Skeletal muscle satellite cell (primary cell): ENCODE results near the gene KRT14.
"Not testable (repeated sequence)": the region's sequence is repeated elsewhere in the genome, so short reads cannot be mapped to it uniquely, and the experiment has no call there.

Experiments used
- H3K27me3 ChIP-seq: 2 replicates; pipeline ENCODE4 v1.7.0; 2013; ENCODE audit warnings: low read length; ENCODE audit not compliant: control insufficient read depth, insufficient read depth
- H3K36me3 ChIP-seq: 2 replicates; pipeline ENCODE4 v1.7.0; 2013; ENCODE audit warnings: mild to moderate bottlenecking, control low read depth, low read length; ENCODE audit not compliant: insufficient read depth
- H3K4me1 ChIP-seq: 2 replicates; pipeline ENCODE4 v1.7.0; 2013; ENCODE audit warnings: low read length; ENCODE audit not compliant: control insufficient read depth, insufficient read depth
- H3K4me2 ChIP-seq: 2 replicates; pipeline ENCODE4 v1.7.0; 2013; ENCODE audit warnings: mild to moderate bottlenecking, low read length
- H3K4me3 ChIP-seq: 2 replicates; pipeline ENCODE4 v1.7.0; 2013; ENCODE audit warnings: low read length
- H3K9ac ChIP-seq: 2 replicates; pipeline ENCODE4 v1.7.0; 2013; ENCODE audit warnings: mild to moderate bottlenecking, low read depth, low read length, moderate library complexity
- H3K9me3 ChIP-seq: replicated peaks from 2 replicates; pipeline ENCODE4 v1.7.0; 2013; ENCODE audit warnings: mild to moderate bottlenecking, control low read depth, low read length

KRT14 gene

GRCh38 chr17:41613277-41614082 lies 26.8 kb upstream of the KRT14 start:
- no peaks in the 10 kb centered on the region for H3K9me3 ChIP-seq
- no peak overlapping the region for H3K9ac ChIP-seq
- no peak overlapping the region for H3K4me2 ChIP-seq
- no peaks in the 10 kb centered on the region for H3K36me3 ChIP-seq
- peaks cover 5% of the 10 kb centered on the region for H3K4me1 ChIP-seq
- H3K4me3 ChIP-seq = no peak overlapping the region
- H3K27me3 ChIP-seq = peaks cover 26% of the 10 kb centered on the region

GRCh38 chr17:41612376-41613160 lies 25.9 kb upstream of the KRT14 start, which contains the start of gene KRT16:
TSS of gene KRT16 (minus strand) at chr17:41612767. CDS start at chr17:41612688, 79 bp downstream.
- H3K36me3 ChIP-seq, H3K9ac ChIP-seq, H3K4me1 ChIP-seq, H3K4me2 ChIP-seq, H3K9me3 ChIP-seq, H3K4me3 ChIP-seq: not testable (repeated sequence)
- H3K27me3 ChIP-seq = peaks cover 23% of the 10 kb centered on the region

DNA sequence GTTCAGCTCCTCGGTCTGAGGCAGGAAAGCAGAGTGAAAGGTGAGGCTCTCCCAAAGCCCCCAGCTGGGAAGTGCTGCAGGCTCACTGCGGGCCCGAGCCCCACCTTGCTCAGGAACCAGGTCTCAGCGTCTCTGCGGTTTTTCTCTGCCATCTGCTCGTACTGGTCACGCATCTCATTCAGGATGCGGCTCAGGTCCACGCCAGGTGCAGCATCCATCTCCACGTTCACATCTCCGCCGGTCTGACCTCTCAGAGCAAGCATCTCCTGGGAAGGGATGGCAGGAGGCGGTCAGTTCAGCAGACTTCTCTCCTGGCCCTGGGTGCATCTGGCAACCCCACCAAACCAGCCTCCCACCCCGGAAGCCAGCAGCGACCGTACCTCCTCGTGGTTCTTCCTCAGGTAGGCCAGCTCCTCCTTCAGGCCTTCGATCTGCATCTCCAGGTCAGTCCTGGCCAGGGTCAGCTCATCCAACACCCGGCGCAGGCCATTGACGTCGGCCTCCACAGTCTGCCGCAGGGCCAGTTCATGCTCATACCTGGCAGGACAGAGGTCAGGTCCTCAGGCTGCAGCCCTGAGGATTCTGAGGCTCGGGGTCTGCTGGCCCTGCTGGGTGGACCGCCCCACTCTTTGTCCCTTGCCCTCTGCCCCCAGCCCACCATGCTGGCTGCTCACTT lies 24.4 kb upstream of the KRT14 start:
- Histone ChIP-seq H3K4me3 (no peak overlapping the region), H3K9ac (no peak overlapping the region)

DNA sequence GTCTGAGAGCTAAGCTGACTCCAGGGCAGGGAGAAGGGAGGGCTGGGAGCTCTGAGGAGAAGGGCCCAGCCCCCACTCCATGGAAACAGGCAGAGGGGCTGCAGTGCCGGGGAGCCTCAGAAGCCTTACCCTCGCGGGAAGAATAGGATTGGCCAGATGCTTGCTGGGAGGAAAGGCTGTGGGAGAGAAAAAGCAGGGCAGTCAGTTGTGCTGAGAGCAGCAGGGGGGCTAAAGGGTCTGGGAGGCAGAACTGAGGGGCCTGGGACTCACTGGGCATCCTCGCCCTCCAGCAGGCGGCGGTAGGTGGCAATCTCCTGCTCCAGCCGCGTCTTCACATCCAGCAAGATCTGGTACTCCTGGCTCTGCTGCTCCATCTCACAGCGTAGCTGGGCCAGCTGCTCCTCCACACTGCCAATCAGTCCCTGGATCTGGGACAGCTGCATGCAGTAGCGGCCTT lies 23.4 kb upstream of the KRT14 start:
- not testable (repeated sequence) for H3K4me2 ChIP-seq, H3K4me1 ChIP-seq, H3K4me3 ChIP-seq, H3K36me3 ChIP-seq, H3K9me3 ChIP-seq, H3K9ac ChIP-seq
- H3K27me3 ChIP-seq = peaks cover 17% of the 10 kb centered on the region

More for the DNA sequence above, 24.4 kb upstream of the KRT14 start:
- Histone ChIP-seq H3K4me2 (no peak overlapping the region), H3K4me1 (peaks cover 5% of the 10 kb centered on the region), H3K36me3 (no peaks in the 10 kb centered on the region), H3K27me3 (peaks cover 17% of the 10 kb centered on the region), H3K9me3 (no peaks in the 10 kb centered on the region)

DNA sequence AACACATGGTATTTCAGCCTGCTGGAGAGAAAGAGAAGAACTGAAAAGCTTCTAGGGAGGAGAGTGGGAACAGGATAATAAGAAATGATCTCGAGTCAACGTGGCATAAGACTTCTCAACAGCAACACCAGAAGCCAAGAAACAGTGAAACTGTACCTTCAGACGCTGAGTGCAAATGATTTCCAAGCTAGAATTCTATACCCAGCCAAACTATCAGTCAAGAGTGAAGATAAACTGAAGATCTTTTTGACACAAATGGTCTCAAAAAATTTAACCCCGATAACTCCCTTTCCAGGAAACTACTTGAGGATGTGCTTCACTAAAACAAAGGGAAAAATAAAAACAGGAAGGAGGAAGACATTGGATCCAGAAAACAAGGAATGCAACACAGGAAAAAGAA lies 20.2 kb upstream of the KRT14 start:
- not testable (repeated sequence) for H3K4me1 ChIP-seq, H3K9me3 ChIP-seq, H3K4me3 ChIP-seq, H3K9ac ChIP-seq, H3K4me2 ChIP-seq, H3K36me3 ChIP-seq
- H3K27me3 ChIP-seq = peaks cover 30% of the 10 kb centered on the region

DNA sequence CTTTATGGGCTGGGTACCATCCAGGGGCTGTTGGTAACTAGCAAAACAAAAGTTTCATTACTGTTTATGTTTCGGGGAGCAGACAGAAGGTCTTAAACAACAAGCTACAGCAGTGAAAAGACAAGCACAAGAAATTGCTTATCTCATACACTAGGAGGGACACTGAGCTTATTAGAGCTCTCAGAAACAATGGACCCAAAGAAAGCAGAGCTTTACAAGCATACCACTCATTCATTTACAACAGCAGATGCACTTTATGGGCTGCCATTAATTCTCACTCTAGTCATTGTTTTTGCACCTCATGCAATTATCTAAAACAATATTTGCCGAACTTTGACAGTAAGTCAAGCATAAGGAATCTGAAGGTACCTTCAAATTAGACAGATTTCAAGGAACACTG lies 15.8 kb upstream of the KRT14 start:
- H3K9ac ChIP-seq = no peak overlapping the region
- H3K4me2 ChIP-seq = no peak overlapping the region

GRCh38 chr17:41600318-41600717 lies 13.6 kb upstream of the KRT14 start:
- Histone ChIP-seq H3K4me3 (no peak overlapping the region), H3K4me2 (no peak overlapping the region), H3K27me3 (peaks cover 47% of the 10 kb centered on the region), H3K36me3 (no peaks in the 10 kb centered on the region), H3K4me1 (no peaks in the 10 kb centered on the region), H3K9ac (no peak overlapping the region), H3K9me3 (no peaks in the 10 kb centered on the region)

More for the DNA sequence above, 15.8 kb upstream of the KRT14 start:
- Histone ChIP-seq H3K4me1 (no peaks in the 10 kb centered on the region), H3K27me3 (peaks cover 35% of the 10 kb centered on the region), H3K36me3 (no peaks in the 10 kb centered on the region), H3K9me3 (no peaks in the 10 kb centered on the region), H3K4me3 (no peak overlapping the region)

- no peak overlapping the region for H3K9ac ChIP-seq
- H3K27me3 ChIP-seq = peaks cover 53% of the 10 kb centered on the region
Observed at GRCh38 chr17:41599680-41600079, 13.0 kb upstream of the KRT14 start.

GRCh38 chr17:41595585-41595984 lies 8.9 kb upstream of the KRT14 start:
- H3K4me1 ChIP-seq = no peaks in the 10 kb centered on the region
- no peak overlapping the region for H3K4me2 ChIP-seq
- no peak overlapping the region for H3K4me3 ChIP-seq
- H3K27me3 ChIP-seq = peaks cover 59% of the 10 kb centered on the region
- H3K36me3 ChIP-seq = no peaks in the 10 kb centered on the region
- no peak overlapping the region for H3K9ac ChIP-seq
- H3K9me3 ChIP-seq = no peaks in the 10 kb centered on the region

More at GRCh38 chr17:41599680-41600079, 13.0 kb upstream of the KRT14 start:
- H3K4me2 ChIP-seq = no peak overlapping the region
- no peaks in the 10 kb centered on the region for H3K9me3 ChIP-seq
- H3K36me3 ChIP-seq = no peaks in the 10 kb centered on the region
- no peaks in the 10 kb centered on the region for H3K4me1 ChIP-seq
- no peak overlapping the region for H3K4me3 ChIP-seq

GRCh38 chr17:41594363-41594915 lies 7.7 kb upstream of the KRT14 start:
- Histone ChIP-seq H3K4me3 (no peak overlapping the region), H3K9me3 (no peaks in the 10 kb centered on the region), H3K27me3 (peaks cover 59% of the 10 kb centered on the region), H3K4me1 (no peaks in the 10 kb centered on the region), H3K36me3 (no peaks in the 10 kb centered on the region), H3K9ac (no peak overlapping the region), H3K4me2 (no peak overlapping the region)
